Stimulated activated CD4-positive, alpha-beta T cell treated with anti-CD3 and anti-CD28 coated beads, Interleukin-1b, Interleukin-23, amount 100 ng/mL, for 24 hours (primary cell): ENCODE results near the gene CMTM4.
"Not testable (repeated sequence)": the region's sequence is repeated elsewhere in the genome, so short reads cannot be mapped to it uniquely, and the experiment has no call there.

Experiments
- DNase-seq, 4 experiments: peaks; one replicate each; pipeline ENCODE4 v3.0.0-alpha.2; 2020; ENCODE audit warnings: low read depth in 4 of 4, low spot score in 1 of 4

CMTM4 gene

GRCh38 chr16:66705790-66706505, 9.4 kb upstream of the CMTM4 start:
- DNase-seq = no peak

- no peak for DNase-seq
Observed at GRCh38 chr16:66703406-66704215, 7.1 kb upstream of the CMTM4 start.

- no peak for DNase-seq
Observed at GRCh38 chr16:66701516-66701915, 5.0 kb upstream of the CMTM4 start.

GRCh38 chr16:66701026-66701425, 4.5 kb upstream of the CMTM4 start:
- DNase-seq = no peak

- DNase-seq = no peak
Observed at GRCh38 chr16:66699898-66700297, 3.4 kb upstream of the CMTM4 start.

- no peak for DNase-seq
Observed at GRCh38 chr16:66698046-66698445, 1.5 kb upstream of the CMTM4 start.

GRCh38 chr16:66695935-66696668, 441 bp downstream of the CMTM4 start:
- peak in 1 of 4 experiments; percentile 2 for DNase-seq

GRCh38 chr16:66695471-66695934, 1.0 kb downstream of the CMTM4 start:
- DNase-seq = no peak

GRCh38 chr16:66693149-66693548, 3.4 kb downstream of the CMTM4 start:
- DNase-seq = no peak

GRCh38 chr16:66692341-66692740, 4.2 kb downstream of the CMTM4 start:
- DNase-seq = no peak

GRCh38 chr16:66691234-66691633, 5.3 kb downstream of the CMTM4 start:
- no peak for DNase-seq

- no peak for DNase-seq
Observed at GRCh38 chr16:66690106-66690847, 6.3 kb downstream of the CMTM4 start.

GRCh38 chr16:66689282-66689681, 7.3 kb downstream of the CMTM4 start:
- DNase-seq = no peak

GRCh38 chr16:66687906-66688625, 8.5 kb downstream of the CMTM4 start:
- no peak for DNase-seq

- not testable (repeated sequence) for DNase-seq
Observed at GRCh38 chr16:66685501-66686115, 10.9 kb downstream of the CMTM4 start.

- no peak for DNase-seq
Observed at GRCh38 chr16:66682271-66682670, 14.3 kb downstream of the CMTM4 start.

GRCh38 chr16:66681676-66682075, 14.9 kb downstream of the CMTM4 start:
- DNase-seq = no peak

GRCh38 chr16:66678337-66678736, 18.2 kb downstream of the CMTM4 start:
- DNase-seq = no peak

- no peak for DNase-seq
Observed at GRCh38 chr16:66677836-66678235, 18.7 kb downstream of the CMTM4 start.

GRCh38 chr16:66677179-66677578, 19.4 kb downstream of the CMTM4 start:
- DNase-seq = no peak
